Right lung (tissue), 5 donors: ENCODE results near the gene SLC23A2. TPM values are rescaled to one million over a fixed set of nuclear protein-coding genes. Genes with fewer than 3 reads are reported as not detected.

Experiments used
- DNase-seq, 2 donors: peaks; one replicate each; pipeline ENCODE4 v3.0.0-alpha.2; 2013
- polyA plus RNA-seq, 5 donors: library from polyadenylated mRNA; unstranded; fragments of 120-200 nt; gene quantifications; one replicate each; pipeline versions ENCODE4 v1.2.1 to v1.2.3, GENCODE V29; 2013; ENCODE audit warnings: inconsistent platforms in 1 of 5, low replicate concordance in 1 of 5; ENCODE audit not compliant: insufficient read length in 5 of 5, insufficient read depth in 1 of 5

SLC23A2 gene
- polyA plus RNA-seq, 5 donors = 19.7 to 27.4 (median 23.6) TPM

DNA sequence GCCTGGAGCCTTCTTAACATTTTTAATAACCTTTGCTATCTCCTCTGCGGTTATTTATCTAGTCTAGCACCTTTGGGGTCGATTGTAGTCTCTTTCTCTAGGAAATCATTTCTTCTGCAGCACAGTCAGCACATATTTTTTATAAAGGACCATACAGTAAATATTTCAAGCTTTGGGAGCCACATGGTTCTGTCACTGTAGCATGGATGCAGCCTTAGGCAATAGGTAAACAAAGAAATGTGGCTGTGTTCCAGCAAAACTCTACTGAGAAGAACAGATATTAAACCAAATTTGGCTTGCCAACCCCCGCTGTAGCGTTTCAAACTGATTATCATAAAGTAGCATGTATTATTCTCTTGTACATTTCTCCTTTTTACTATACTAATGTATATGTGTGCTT lies 95.7 kb downstream of the SLC23A2 start:
- DNase-seq = peak in 1 of 2 donors; percentile 22

GRCh38 chr20:4905195-4905594 lies 96.1 kb downstream of the SLC23A2 start:
- no peak for DNase-seq

GRCh38 chr20:4904127-4904860 lies 97.0 kb downstream of the SLC23A2 start:
- DNase-seq = no peak

- no peak for DNase-seq
These were observed 98.5 kb downstream of the SLC23A2 start for GRCh38 chr20:4902788-4903187.

GRCh38 chr20:4901031-4901818 lies 100.1 kb downstream of the SLC23A2 start:
- DNase-seq = no peak

GRCh38 chr20:4898282-4899244 lies 102.7 kb downstream of the SLC23A2 start:
- no peak for DNase-seq

- DNase-seq = no peak
These were observed 103.7 kb downstream of the SLC23A2 start for GRCh38 chr20:4897600-4897999.

DNA sequence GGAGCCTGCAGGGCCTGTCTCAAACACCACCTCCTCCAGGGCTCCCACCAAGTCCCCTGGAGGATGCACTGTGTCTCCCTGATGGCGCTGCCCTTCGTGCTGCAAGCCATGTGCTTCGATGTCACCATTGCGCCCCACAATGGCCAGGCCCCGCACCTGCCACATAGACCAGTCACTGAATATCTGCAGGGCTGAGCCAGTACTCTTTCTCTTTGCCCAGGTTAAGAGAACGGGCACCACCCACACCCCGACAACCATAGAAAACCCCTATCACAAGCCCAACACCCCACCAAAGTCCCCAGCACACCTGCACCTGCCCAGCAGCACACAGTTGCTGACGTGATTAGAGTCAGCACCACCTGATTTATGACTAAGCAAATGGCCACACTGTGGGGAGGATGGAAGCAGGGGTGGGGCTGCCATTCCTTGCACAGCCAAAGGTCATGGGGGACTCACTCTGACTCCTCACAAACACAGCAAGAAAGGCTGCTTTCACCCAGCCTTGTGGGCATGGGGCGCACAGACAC lies 104.3 kb downstream of the SLC23A2 start:
- no peak for DNase-seq

DNA sequence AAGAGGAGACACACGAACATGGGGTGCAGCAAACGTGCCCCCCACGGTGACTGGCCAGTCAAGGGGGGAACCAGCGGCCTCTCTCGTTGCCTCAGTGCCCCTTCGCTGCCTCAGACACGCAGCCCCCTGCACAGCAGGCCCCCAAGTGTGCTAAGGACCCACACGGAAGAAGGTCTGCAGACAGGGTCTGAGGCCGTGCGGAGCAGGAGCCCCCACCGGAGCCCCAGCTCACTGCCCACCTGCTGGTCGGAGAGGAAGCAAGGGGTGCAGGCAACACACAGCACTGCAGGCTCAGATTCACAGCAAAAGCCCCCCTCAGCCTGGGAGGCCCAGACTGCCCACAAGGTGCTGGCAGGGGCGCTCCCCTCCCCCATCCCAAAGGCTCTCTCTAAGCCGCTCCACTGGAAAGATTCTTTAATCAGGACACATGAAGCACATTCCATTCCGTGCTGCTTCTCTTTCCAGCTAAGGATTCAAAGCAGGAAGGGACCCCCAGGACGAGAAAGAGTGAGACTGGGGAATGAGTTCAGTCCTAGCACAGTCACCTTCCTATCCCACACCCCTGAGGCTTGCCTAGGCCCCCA lies 105.1 kb downstream of the SLC23A2 start:
- DNase-seq = no peak

DNA sequence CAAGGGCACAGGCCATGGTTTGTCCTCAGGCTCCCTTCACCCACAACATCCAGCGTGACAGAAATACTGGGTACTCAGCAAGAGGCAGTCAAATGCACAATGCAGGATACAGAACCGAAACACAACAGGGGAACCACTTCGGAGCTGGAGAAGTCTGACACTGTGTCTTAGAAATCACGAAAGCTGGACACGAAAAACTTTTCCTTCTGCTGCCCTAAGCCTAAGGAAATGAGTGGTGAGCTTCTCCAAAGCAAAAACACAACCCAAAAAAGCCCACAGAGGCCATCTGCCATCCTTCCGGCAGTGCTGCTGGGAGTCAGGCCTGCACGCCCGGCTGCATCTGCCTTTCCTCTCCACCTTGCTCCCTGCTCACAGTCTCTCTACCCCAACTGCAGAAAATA lies 106.3 kb downstream of the SLC23A2 start:
- DNase-seq = no peak

- no peak for DNase-seq
These were observed 106.9 kb downstream of the SLC23A2 start for GRCh38 chr20:4894409-4894808.

DNA sequence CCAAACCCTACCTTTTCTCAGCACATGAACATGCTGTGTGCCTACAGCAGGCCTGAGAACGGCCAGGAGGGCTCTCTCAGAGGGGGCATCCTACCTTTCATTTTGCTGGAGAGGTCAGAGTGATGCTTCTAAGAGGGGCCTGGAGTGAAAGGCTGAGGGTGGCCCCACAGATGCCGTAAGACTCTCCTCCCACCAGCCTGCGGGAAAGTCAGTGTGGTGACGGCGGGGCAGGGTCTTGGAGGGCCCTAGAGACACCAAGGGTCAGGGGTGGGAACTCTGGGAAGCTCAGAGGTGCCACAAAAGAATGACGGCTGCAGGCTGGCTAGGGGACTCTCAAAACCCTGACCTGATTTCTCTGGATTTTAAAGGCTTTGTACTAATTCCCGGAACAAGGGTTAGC lies 107.6 kb downstream of the SLC23A2 start:
- DNase-seq = no peak

GRCh38 chr20:4891997-4892396 lies 109.3 kb downstream of the SLC23A2 start:
- DNase-seq = no peak

DNA sequence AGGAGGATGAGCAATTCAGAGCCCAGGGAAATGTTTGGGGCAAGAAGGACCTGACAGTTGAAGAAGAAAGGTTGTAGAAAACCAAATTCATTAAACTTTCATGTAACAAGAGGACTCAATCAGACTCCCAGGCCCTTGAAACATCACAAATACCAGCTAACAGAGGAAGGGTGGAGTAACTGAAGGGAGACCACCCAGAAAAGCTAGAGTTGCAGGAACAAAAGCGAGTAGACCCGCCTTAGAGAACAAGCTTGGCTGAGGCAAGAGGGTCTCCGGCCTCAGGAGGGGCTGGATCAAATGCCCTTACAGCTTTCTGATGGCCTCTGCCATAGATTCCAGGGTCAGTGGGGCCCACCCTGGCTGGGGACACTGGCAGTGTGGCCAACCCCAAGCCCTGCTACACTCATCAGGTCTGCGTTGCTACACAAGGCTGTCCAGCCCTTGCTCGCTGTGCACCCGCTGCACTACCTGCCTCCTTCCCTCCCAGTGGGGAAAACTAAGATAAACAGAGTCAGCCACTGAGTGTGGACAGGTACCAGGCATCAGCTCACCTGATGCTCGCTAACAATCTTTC lies 110.0 kb downstream of the SLC23A2 start:
- no peak for DNase-seq

DNA sequence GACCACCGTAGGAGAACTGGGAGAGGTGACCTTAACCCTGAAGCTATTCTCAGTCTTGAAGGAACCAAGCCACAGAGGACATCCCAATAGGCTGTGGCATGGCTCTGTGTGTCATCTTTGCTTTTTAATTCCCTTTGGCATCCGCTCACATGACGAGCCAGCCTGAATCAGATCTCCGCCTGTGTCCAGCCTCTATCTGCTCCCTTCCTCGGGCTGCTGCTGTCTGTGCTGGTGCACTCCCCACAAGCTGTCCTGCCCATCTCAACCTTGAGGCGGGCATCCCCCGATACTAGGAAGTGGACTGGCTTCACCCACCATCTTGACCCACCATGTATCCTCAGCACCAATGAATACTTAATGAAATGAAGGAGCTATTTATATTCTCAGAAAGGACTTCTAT lies 111.9 kb downstream of the SLC23A2 start:
- DNase-seq = no peak

DNA sequence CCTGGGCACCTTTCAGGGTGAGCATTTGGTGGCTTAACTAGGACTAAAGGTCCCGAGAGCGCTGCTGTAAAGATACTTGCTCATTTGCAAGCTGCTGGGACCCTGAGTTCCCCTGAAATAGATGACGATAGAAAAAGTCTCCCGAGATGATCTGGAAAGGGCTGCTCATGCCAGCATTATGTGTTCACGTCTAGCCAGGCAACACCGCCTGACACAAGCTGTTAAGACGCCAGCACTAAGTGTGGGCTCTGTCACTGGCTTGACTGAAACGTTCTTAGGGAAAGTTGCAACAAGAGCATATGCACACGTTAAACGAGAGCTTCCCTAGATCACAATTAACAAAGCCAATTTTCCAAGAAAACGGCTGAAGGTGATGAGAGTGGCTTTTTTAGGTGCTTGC lies 113.7 kb downstream of the SLC23A2 start:
- no peak for DNase-seq

DNA sequence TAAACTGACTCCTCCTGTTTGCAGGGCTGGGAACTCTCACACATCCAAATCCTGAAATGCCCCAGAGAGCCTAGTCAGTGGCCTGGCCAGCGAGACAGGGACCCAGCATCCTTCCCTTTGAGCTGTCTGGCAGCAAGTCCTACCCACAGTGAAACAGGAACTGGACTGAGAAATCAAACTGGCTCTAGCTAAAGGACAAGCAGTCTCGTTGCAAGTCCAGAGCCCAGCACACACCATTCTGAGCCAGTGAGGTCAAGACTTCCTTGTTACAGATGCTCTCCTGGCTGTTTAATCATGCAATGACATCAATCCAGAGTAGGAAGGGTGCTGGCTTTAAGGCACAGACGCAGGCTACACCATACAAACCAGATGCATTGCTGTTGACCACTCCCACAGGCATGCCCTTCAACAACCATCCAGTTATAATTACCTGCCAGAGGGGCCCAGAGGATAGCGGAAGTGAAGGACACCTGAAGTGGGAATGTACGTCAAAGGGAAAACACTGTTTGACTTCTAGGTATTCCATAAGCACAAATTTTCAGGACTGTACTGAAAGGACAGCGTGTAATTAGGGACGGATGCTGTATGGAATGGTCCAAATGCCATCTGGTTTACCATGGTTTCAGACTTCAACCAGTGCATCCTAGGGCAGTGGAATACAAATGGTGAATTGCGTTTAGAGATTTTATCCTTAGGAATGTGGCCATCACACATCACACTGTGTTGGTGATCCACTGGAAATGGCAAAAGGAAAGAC lies 114.4 kb downstream of the SLC23A2 start:
- no peak for DNase-seq

GRCh38 chr20:4885877-4886276 lies 115.4 kb downstream of the SLC23A2 start:
- no peak for DNase-seq

GRCh38 chr20:4883546-4883945 lies 117.8 kb downstream of the SLC23A2 start:
- DNase-seq = no peak

GRCh38 chr20:4883051-4883450 lies 118.3 kb downstream of the SLC23A2 start:
- no peak for DNase-seq
